Activated CD8-positive, alpha-beta memory T cell treated with anti-CD3 and anti-CD28 coated beads, Interleukin-2, amount 50 U/mL, for 4 hours (primary cell): ENCODE measurements around the gene YEATS2.
"Not testable (repeated sequence)": the region's sequence is repeated elsewhere in the genome, so short reads cannot be mapped to it uniquely, and the experiment has no call there.

Experiments used
- DNase-seq: peaks from one replicate; pipeline ENCODE4 v3.0.0-alpha.2; 2020

YEATS2 gene

GRCh38 chr3:183697610-183698317, at the start of gene YEATS2:
Gene YEATS2 (plus strand): TSS chr3:183697797. CDS start chr3:183715163, 17,366 bp downstream.
- DNase-seq, result peak; percentile 69

DNA sequence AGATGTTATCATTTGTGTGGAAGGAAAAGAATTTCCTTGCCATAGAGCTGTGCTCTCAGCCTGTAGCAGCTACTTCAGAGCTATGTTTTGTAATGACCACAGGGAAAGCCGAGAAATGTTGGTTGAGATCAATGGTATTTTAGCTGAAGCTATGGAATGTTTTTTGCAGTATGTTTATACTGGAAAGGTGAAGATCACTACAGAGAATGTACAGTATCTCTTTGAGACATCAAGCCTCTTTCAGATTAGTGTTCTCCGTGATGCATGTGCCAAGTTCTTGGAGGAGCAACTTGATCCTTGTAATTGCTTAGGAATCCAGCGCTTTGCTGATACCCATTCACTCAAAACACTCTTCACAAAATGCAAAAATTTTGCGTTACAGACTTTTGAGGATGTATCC, 47.0 kb upstream of the YEATS2 start:
- DNase-seq, result no peak

DNA sequence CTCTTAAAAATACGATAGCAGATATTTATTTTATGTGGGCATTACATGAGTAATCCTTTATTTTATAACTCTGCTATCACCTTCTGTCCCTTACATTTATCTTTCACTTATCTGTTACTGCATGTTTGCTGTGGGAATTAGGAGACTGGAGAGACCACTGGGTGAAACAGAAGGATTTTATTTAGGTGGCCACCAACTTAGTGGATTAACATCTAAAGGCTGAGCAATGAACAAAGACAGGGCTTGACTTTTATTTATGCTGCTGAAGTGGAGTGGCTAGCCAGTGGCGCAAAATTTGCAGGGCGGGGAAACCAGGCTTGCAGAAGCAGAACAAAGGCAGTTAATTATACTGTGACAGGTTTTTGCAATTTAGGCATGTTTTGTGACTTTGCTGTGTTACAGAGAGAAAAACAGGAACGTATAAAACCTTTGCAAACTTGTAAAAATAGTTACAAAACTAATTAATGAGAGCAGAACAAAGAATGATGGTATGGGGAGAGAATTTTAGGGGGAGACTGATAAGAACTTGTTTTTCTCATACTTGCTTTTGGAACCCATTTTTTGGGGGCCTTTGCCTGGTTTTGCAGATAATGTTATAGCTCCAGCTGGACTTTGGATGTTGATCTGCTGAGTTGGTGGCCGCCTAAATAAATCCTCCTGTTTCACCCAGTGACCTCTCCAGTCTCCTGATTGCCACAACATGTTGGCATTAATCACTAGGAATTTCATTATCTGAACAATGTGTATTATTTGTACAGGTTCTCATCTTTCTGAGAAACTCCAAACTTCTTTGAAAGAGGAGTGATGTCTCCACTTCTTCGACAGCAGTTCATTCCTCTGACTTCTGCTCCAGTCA, 44.2 kb upstream of the YEATS2 start:
- DNase-seq, result no peak

GRCh38 chr3:183654727-183655126, 42.9 kb upstream of the YEATS2 start:
- DNase-seq, result no peak

- no peak for DNase-seq
Observed at GRCh38 chr3:183662099-183662498, 35.5 kb upstream of the YEATS2 start.

GRCh38 chr3:183664913-183665381, 32.6 kb upstream of the YEATS2 start:
- no peak for DNase-seq

DNA sequence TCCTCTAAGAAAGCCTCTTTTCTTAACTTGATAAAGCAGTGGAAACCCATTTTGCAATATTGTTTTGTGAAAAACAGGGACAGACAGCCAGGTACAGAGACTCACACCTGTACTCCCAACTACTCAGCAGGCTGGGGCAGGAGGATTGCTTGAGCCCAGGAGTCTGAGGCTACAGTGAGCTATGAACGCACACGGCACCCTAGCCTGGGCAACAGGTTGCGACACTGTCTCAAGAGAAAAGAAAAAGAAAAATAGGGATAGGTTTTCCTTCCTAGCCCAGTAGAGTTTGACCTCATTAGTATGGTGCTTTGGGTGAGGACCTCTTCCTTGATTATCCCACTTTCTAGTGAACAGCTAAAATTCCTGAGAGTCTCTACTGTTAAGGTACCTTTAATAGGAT, 17.5 kb upstream of the YEATS2 start:
- no peak for DNase-seq

DNA sequence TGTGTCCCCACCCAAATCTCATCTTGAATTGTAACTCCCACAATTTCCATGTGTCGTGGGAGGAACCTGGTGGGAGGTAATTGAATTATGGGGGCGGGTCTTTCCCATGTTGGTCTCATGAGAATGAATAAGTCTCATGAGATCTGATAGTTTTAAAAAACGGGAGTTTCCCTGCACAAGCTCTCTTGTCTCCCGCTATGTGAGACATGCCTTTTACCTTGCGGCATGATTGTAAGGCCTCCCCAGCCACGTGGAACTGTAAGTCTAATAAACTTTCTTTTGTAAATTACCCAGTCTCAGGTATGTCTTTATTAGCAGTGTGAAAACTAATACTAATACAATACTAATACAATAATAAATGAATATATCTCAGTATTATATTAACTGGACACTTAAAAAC, 9.9 kb upstream of the YEATS2 start:
- DNase-seq, result no peak

GRCh38 chr3:183688874-183689273, 8.7 kb upstream of the YEATS2 start:
- DNase-seq, result no peak

DNA sequence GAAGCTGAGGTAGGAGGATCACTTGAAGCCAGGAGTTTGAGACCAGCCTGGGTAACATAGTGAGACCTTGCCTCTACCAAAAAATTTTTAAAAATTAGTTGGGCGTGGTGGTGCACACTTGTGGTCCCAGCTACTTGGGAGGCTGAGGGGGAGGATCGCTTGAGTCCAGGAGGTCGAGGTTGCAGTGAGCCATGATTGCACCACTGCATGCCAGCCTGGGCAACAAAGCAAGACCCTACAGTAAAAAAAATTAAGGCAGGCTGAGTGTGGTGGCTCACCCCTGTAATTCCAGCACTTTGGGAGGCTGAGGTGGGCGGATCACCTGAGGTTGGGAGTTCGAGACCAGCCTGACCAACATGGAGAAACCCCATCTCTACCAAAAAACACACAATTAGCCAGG, 8.0 kb upstream of the YEATS2 start:
- not testable (repeated sequence) for DNase-seq

DNA sequence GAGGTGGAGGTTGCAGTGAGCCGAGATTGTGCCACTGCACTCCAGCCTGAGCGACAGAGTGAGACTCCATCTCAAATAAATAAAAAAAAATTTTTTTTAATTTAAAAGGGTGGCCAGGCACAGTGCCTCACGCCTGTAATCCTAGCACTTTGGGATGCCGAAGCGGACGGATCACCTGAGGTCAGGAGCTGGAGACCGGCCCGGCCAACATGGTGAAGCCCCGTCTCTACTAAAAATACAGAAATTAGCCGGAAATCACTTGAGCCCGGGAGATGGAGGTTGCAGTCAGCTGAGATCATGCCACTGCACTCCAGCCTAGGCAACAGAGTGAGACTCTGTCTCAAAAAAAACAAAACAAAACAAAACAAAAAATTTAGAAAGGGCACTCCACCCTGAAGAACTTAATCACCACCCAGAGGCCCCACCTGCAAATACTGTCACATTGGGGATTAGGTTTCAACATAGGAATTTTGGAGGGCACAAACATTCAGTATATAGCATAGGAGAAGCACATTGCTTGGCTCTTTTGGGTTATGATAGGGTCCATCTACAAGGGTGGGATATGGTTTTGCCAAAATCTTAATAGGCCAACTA, 7.1 kb upstream of the YEATS2 start:
- no peak for DNase-seq

GRCh38 chr3:183692436-183692835, 5.2 kb upstream of the YEATS2 start:
- no peak for DNase-seq

GRCh38 chr3:183695569-183696364, 1.8 kb upstream of the YEATS2 start:
- DNase-seq, result no peak

- DNase-seq, result no peak
Observed at GRCh38 chr3:183697123-183697609, 431 bp upstream of the YEATS2 start.

DNA sequence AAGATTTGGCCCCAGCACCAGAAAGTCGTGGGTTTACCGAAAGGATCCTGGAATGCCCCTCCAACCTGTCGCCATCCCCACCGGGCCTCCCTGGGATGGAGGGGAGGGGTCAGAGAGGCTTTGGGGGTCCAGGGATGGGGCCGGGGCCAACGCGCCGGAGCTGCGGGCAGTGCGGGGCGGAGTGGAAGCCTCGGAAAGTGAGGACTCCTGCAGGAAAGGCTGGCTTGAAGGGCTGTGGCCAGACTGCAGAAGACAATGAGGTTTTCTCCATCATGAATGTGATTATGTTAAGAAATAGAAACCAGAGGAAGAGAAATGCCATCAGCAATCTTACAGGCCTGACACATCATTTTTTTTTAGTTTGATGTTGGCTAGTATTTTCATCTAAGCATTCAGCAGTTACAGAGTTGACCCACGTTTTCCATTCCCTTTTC, 738 bp downstream of the YEATS2 start:
- peak; percentile 36 for DNase-seq

DNA sequence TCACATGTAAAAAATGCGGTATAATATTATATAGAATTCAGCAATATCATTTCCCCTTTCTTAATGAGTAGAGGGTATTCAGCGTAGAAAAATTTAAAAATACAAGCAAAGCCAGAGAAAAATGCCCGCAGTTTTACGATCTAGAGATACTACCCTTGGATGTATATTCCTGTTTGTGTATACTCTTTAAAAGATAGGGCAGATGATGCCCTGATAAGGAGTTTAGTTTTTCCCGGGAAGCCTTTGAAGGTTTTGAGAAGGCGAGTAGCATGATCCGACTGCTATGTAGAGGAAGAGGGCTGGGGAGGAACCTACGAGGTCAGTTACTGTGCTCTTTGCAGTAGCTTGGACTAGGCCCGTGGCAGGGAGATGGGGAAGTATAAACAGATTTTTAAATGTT, 1.2 kb downstream of the YEATS2 start:
- DNase-seq, result no peak

- no peak for DNase-seq
Observed at GRCh38 chr3:183699238-183699947, 1.8 kb downstream of the YEATS2 start.

- no peak for DNase-seq
Observed at GRCh38 chr3:183701744-183702143, 4.1 kb downstream of the YEATS2 start.

DNA sequence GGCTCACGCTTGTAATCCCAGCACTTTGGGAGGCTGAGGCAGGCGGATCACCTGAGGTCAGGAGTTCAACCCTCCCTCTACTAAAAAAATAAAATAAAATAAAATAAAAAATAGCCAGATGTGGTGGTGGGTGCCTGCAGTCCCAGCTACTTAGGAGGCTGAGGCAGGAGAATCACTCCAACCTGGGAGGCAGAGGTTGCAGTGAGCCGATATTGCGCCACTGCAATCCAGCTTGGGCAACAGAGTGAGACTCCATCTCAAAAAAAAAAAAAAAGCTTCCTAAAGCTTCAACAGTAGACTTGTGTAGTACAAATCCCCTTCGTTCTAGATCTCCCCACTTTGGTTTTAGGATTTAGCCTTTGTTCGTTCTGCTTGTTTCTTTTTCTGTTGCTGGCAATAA, 6.3 kb downstream of the YEATS2 start:
- not testable (repeated sequence) for DNase-seq

DNA sequence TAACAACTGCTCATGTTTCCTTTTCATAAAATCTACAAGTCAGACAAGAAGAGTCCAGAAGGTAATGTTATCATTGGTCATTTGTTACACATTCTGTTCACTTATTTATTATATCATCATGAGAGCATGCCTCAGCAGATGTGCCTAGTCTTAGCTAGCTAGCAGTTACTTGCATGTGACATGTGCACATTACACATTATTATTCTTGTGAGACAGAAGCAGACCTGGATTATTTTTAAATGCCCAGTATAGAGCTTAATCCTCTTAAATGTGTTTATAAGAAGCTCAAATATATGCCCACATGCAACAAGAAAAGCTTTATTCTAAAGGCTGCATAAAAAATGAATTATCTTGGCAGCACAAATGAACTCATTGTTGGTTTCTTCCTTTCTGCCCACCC, 12.6 kb downstream of the YEATS2 start:
- no peak for DNase-seq

GRCh38 chr3:183711516-183711915, 13.9 kb downstream of the YEATS2 start:
- no peak for DNase-seq

DNA sequence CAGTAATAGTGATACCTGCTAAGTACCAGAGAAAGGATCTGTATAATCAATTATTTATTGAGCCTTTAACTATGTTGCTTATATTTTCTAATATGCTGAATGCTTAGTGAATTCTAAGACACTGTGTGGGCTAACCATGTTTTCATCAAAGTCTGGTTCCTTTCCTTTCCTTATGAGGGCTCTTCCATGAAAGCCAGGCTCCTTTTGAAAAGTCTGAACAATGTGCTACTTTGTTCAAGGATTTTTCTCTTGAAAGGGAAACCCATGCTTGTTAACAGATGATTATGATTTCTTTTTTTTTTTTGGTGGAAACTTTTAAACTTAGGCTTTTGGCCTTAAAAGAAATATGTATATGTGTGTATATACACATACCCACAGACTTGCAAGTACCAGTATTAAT, 17.0 kb downstream of the YEATS2 start:
- no peak for DNase-seq
